ENCODE results near the gene TNFAIP1. TPM values are rescaled to one million over a fixed set of nuclear protein-coding genes. Genes with fewer than 3 reads are reported as not detected.

The TNFAIP1 gene
- polyA plus RNA-seq, 2 of the 4 experiments (the other 2 are of a cell fraction) = 38.8 to 68.3 TPM

DNA sequence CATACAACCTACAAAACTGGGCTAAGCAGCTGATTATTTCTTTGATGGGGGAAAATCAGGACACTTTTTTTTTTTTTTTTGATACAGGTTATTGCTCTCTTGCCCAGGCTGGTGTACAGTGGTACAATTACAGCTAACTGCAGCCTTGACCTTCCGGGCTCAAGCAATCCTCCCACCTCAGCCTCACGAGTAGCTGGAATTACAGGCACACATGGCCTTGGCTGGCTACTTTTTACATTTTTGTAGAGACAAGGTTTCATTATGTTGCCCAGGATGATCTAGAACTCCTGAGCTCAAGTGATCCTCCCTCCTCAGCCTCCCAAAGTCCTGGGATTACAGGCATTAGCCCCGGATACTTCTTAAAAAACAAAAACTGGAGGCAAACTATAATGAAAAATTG lies 37.1 kb upstream of the TNFAIP1 start (continued):
- TF ChIP-seq, protein P1, sequence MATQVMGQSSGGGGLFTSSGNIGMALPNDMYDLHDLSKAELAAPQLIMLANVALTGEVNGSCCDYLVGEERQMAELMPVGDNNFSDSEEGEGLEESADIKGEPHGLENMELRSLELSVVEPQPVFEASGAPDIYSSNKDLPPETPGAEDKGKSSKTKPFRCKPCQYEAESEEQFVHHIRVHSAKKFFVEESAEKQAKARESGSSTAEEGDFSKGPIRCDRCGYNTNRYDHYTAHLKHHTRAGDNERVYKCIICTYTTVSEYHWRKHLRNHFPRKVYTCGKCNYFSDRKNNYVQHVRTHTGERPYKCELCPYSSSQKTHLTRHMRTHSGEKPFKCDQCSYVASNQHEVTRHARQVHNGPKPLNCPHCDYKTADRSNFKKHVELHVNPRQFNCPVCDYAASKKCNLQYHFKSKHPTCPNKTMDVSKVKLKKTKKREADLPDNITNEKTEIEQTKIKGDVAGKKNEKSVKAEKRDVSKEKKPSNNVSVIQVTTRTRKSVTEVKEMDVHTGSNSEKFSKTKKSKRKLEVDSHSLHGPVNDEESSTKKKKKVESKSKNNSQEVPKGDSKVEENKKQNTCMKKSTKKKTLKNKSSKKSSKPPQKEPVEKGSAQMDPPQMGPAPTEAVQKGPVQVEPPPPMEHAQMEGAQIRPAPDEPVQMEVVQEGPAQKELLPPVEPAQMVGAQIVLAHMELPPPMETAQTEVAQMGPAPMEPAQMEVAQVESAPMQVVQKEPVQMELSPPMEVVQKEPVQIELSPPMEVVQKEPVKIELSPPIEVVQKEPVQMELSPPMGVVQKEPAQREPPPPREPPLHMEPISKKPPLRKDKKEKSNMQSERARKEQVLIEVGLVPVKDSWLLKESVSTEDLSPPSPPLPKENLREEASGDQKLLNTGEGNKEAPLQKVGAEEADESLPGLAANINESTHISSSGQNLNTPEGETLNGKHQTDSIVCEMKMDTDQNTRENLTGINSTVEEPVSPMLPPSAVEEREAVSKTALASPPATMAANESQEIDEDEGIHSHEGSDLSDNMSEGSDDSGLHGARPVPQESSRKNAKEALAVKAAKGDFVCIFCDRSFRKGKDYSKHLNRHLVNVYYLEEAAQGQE (IDR thresholded peaks at IDR 0.05) = no peak
- TF ChIP-seq HDAC2 (IDR thresholded peaks at IDR 0.05) = no peak
- TF ChIP-seq, protein P2, sequence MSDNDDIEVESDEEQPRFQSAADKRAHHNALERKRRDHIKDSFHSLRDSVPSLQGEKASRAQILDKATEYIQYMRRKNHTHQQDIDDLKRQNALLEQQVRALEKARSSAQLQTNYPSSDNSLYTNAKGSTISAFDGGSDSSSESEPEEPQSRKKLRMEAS (IDR thresholded peaks at IDR 0.05) = no peak
- no peak for TF ChIP-seq CHD4 (IDR thresholded peaks at IDR 0.05; ENCODE audit: borderline replicate concordance)
- no peak for TF ChIP-seq KDM5A (IDR thresholded peaks at IDR 0.05)

DNA sequence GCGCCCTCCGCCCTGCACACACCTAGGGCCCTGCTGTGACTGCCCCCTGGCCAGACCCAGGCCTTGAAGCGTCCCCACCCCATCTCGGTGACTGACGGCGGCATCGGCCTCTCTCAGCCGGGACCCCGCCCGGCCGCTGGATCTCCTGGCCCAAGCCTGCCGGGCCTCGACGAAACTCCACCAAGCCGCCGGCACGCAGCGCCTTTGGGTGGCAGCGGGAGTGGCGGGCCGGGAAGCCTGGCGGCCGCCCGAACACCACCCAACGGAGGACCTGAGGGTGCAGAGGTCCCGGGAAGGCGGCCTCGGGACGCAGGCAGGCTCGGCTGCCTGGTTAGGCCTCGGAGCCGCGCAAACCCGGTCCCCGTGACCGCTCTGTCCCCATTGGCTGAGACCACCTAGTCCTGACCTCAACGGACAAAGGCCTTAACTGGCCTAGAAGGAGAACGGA lies 28.6 kb upstream of the TNFAIP1 start:
- DNase-seq (ENCODE audit: low read depth in 1 of 2, low spot score in 1 of 2) = no peak
- ChIA-PET CTCF (interaction anchor here (0.9 to 1.0 kb wide), 2 partner anchors 23 to 55 kb away, joined by 3 read pairs; no protein-coding TSS in a partner anchor), POLR2A (no interaction called here)
- Histone ChIP-seq H3K4me2 (no peak overlapping the region), H3K4me1 (peaks cover 1% of the 10 kb centered on the region; the same call in 2 of the 3 replicates), H3K9me3 (no peaks in the 10 kb centered on the region), H3K27ac (no peak overlapping the region), H3K4me3 (no peak overlapping the region)
- FAIRE-seq = no peak
- no peak for ATAC-seq
- 94% methylated on average over 13 of the region's 38 CpGs for WGBS (ENCODE audit: missing lambda C conversion rate)
- TF ChIP-seq RNF2 (IDR thresholded peaks at IDR 0.05; ENCODE audit: borderline replicate concordance, low read depth) (no peak), CHD4 (IDR thresholded peaks at IDR 0.05; ENCODE audit: borderline replicate concordance) (no peak), CHD2 (IDR thresholded peaks at IDR 0.05; ENCODE audit: low read length, partially characterized antibody) (no peak), SREBF2 (IDR thresholded peaks at IDR 0.05) (no peak), NR3C1 (IDR thresholded peaks at IDR 0.05) (no peak), GATA3 (IDR thresholded peaks at IDR 0.05; ENCODE audit: borderline replicate concordance) (no peak), HOXB13 (CRISPR knock-in tag; IDR thresholded peaks at IDR 0.05; ENCODE audit: low read depth) (no peak), KDM1A (IDR thresholded peaks at IDR 0.05; ENCODE audit: low read depth) (no peak), RAD21 (conservative IDR thresholded peaks at IDR 0.05 in 1 of 2, IDR thresholded peaks at IDR 0.05 in 1 of 2) (no peak), CEBPB (IDR thresholded peaks at IDR 0.05) (no peak), RARB (CRISPR knock-in tag; IDR thresholded peaks at IDR 0.05) (no peak), HEYL (CRISPR knock-in tag; IDR thresholded peaks at IDR 0.05) (no peak), CBX8 (IDR thresholded peaks at IDR 0.05) (no peak)
- TF ChIP-seq, protein P3, sequence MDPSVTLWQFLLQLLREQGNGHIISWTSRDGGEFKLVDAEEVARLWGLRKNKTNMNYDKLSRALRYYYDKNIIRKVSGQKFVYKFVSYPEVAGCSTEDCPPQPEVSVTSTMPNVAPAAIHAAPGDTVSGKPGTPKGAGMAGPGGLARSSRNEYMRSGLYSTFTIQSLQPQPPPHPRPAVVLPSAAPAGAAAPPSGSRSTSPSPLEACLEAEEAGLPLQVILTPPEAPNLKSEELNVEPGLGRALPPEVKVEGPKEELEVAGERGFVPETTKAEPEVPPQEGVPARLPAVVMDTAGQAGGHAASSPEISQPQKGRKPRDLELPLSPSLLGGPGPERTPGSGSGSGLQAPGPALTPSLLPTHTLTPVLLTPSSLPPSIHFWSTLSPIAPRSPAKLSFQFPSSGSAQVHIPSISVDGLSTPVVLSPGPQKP (IDR thresholded peaks at IDR 0.05; ENCODE audit: low read depth, low read length) = no peak
- TF ChIP-seq, protein P4, sequence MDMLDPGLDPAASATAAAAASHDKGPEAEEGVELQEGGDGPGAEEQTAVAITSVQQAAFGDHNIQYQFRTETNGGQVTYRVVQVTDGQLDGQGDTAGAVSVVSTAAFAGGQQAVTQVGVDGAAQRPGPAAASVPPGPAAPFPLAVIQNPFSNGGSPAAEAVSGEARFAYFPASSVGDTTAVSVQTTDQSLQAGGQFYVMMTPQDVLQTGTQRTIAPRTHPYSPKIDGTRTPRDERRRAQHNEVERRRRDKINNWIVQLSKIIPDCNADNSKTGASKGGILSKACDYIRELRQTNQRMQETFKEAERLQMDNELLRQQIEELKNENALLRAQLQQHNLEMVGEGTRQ (IDR thresholded peaks at IDR 0.05) = no peak

DNA sequence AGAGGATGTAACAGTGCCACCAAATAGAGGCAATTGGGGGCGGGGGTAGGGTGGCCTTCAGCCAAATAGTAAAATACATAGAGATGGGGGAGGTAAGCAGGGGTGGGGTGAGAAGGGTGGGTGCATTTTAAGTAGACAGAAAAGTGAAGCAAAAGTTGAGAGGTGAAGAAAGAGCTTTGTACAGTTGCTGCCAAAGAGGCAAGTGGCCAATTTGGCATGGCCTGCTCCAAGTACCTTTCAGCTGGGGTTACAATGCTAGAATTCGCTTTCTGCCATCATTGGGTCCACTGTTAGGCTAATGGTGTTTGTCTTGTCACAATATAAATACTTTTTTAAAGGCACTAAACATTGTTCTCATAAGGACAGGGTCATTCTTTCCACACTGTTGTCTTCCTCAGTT lies 21.7 kb upstream of the TNFAIP1 start:
- no peak for DNase-seq (ENCODE audit: low read depth in 1 of 2, low spot score in 1 of 2)
- FAIRE-seq = no peak
- no peak overlapping the region for H3K27ac ChIP-seq
- WGBS (ENCODE audit: missing lambda C conversion rate) = 87% methylated on average over 2 of the region's 2 CpGs
- H3K9me3 ChIP-seq = no peaks in the 10 kb centered on the region
- CTCF ChIA-PET = interaction anchor here (1.7 to 1.9 kb wide), 2 partner anchors 11 to 63 kb away, joined by 6 read pairs; no protein-coding TSS in a partner anchor
- H3K4me2 ChIP-seq = no peak overlapping the region
- TF ChIP-seq MYC (IDR thresholded peaks at IDR 0.05; ENCODE audit: borderline replicate concordance, low read length) (no peak), CBX8 (IDR thresholded peaks at IDR 0.05) (no peak), POLR2A (IDR thresholded peaks at IDR 0.05; ENCODE audit: low read length) (no peak)
- TF ChIP-seq, protein P5, sequence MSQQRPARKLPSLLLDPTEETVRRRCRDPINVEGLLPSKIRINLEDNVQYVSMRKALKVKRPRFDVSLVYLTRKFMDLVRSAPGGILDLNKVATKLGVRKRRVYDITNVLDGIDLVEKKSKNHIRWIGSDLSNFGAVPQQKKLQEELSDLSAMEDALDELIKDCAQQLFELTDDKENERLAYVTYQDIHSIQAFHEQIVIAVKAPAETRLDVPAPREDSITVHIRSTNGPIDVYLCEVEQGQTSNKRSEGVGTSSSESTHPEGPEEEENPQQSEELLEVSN (IDR thresholded peaks at IDR 0.05; ENCODE audit: borderline replicate concordance, low read depth) = no peak
- peaks cover 22% of the 10 kb centered on the region for H3K4me1 ChIP-seq
- POLR2A ChIA-PET = interaction anchor here (0.8 kb wide), 1 partner anchor 22 kb away, joined by 3 read pairs; the partner anchor contains the start of genes IFT20 and TNFAIP1
- no peak for ATAC-seq
- no peak overlapping the region for H3K4me3 ChIP-seq
